Measurements from ENCODE around the gene FBXW8. TPM values are rescaled to one million over a fixed set of nuclear protein-coding genes. Genes with fewer than 3 reads are reported as not detected.
A peak's percentile ranks its signal among the peaks of the same experiment; 100 is the strongest.

Gene FBXW8
- total RNA-seq, 1 donor from 2014 or later, result 6.1 TPM

- ATAC-seq (no peak), DNase-seq (ENCODE audit: low spot score) (no peak)
Observed at GRCh38 chr12:116984098-116984497, 73.3 kb downstream of the FBXW8 start.

- ATAC-seq, result no peak
Observed at GRCh38 chr12:116990329-116990728, 79.6 kb downstream of the FBXW8 start.

GRCh38 chr12:116990971-116991966 lies 80.5 kb downstream of the FBXW8 start:
- ATAC-seq (peak; percentile 75), DNase-seq (ENCODE audit: low spot score) (no peak)

More at GRCh38 chr12:116990329-116990728, 79.6 kb downstream of the FBXW8 start:
- DNase-seq (ENCODE audit: low spot score), result no peak

GRCh38 chr12:116996093-116996492 lies 85.3 kb downstream of the FBXW8 start:
- ATAC-seq (no peak), DNase-seq (ENCODE audit: low spot score) (no peak)

GRCh38 chr12:116996621-116997020 lies 85.9 kb downstream of the FBXW8 start:
- ATAC-seq, result no peak

GRCh38 chr12:116999066-116999465 lies 88.3 kb downstream of the FBXW8 start:
- ATAC-seq (no peak), DNase-seq (ENCODE audit: low spot score) (no peak)

More at GRCh38 chr12:116996621-116997020, 85.9 kb downstream of the FBXW8 start:
- no peak for DNase-seq (ENCODE audit: low spot score)

GRCh38 chr12:117000316-117000715 lies 89.6 kb downstream of the FBXW8 start:
- ATAC-seq (no peak), DNase-seq (ENCODE audit: low spot score) (no peak)

GRCh38 chr12:117002051-117002817 lies 91.5 kb downstream of the FBXW8 start:
- no peak for DNase-seq (ENCODE audit: low spot score)
- no peak for ATAC-seq

GRCh38 chr12:117003883-117004404 lies 93.2 kb downstream of the FBXW8 start:
- DNase-seq (ENCODE audit: low spot score), result no peak
- no peak for ATAC-seq

- no peak for ATAC-seq
Observed at GRCh38 chr12:117005417-117006046, 94.8 kb downstream of the FBXW8 start.

GRCh38 chr12:117006333-117006732 lies 95.6 kb downstream of the FBXW8 start:
- no peak for ATAC-seq
- DNase-seq (ENCODE audit: low spot score), result no peak

More at GRCh38 chr12:117005417-117006046, 94.8 kb downstream of the FBXW8 start:
- DNase-seq (ENCODE audit: low spot score), result no peak

GRCh38 chr12:117007577-117007976 lies 96.8 kb downstream of the FBXW8 start:
- ATAC-seq (no peak), DNase-seq (ENCODE audit: low spot score) (no peak)

- ATAC-seq (no peak), DNase-seq (ENCODE audit: low spot score) (no peak)
Observed at GRCh38 chr12:117009759-117010158, 99.0 kb downstream of the FBXW8 start.

- DNase-seq (ENCODE audit: low spot score) (no peak), ATAC-seq (no peak)
Observed at GRCh38 chr12:117010693-117011451, 100.1 kb downstream of the FBXW8 start.

GRCh38 chr12:117011988-117012805 lies 101.4 kb downstream of the FBXW8 start:
- DNase-seq (ENCODE audit: low spot score) (no peak), ATAC-seq (no peak)

- no peak for ATAC-seq
- no peak for DNase-seq (ENCODE audit: low spot score)
Observed at GRCh38 chr12:117013726-117014125, 103.0 kb downstream of the FBXW8 start.

GRCh38 chr12:117014342-117014887 lies 103.7 kb downstream of the FBXW8 start:
- DNase-seq (ENCODE audit: low spot score) (peak; percentile 73), ATAC-seq (peak; percentile 84)

GRCh38 chr12:117015811-117016210 lies 105.1 kb downstream of the FBXW8 start:
- no peak for ATAC-seq
- no peak for DNase-seq (ENCODE audit: low spot score)

- ATAC-seq (no peak), DNase-seq (ENCODE audit: low spot score) (no peak)
Observed at GRCh38 chr12:117017807-117018206, 107.1 kb downstream of the FBXW8 start.

All from left lobe of liver (tissue), 2 donors.